K562 (cell line): ENCODE measurements around the gene GSDME. TPM values are rescaled to one million over a fixed set of nuclear protein-coding genes. Genes with fewer than 3 reads are reported as not detected.
A peak's percentile ranks its signal among the peaks of the same experiment; 100 is the strongest.

ENCODE experiments used
- CC2D1A ChIP-seq: fragments of 450-650 bp; IDR thresholded peaks from 2 replicates; pipeline ENCODE4 v1.6.1; 2017; ENCODE audit warnings: mild to moderate bottlenecking
- CTBP1 ChIP-seq: fragments of 450-650 bp; IDR thresholded peaks from 2 replicates; pipeline ENCODE4 v1.6.1; 2016; ENCODE audit warnings: borderline replicate concordance
- DDX20 ChIP-seq: fragments of 450-650 bp; IDR thresholded peaks from 2 replicates; pipeline ENCODE4 v1.6.1; 2016; ENCODE audit warnings: missing genetic modification characterization, low read depth, mild to moderate bottlenecking, missing compliant biosample characterization, moderate library complexity
- GABPB2 ChIP-seq: fragments of 250-450 bp; sonication (Bioruptor Pico); conservative IDR thresholded peaks from 2 replicates; pipeline ENCODE4 v1.5.1; 2021; ENCODE audit warnings: mild to moderate bottlenecking
- JUND ChIP-seq, 2 experiments: IDR thresholded peaks; 2 replicates in 1 of 2; 3 replicates in 1 of 2; pipeline ENCODE4 v1.6.1; 2011; ENCODE audit warnings: borderline replicate concordance in 2 of 2, low read depth in 2 of 2, low read length in 2 of 2, improper control_type of control experiment in 1 of 2, missing biosample characterization in 1 of 2, missing genetic modification characterization in 1 of 2, missing genetic modification reagents in 1 of 2
- MCM2 ChIP-seq: fragments of 450-650 bp; IDR thresholded peaks from 2 replicates; pipeline ENCODE4 v1.6.1; 2017; ENCODE audit warnings: low read depth, mild to moderate bottlenecking
- MYC ChIP-seq, 2 experiments: fragments of 250-450 bp in 1 of 2; sonication (Bioruptor Pico) in 1 of 2; IDR thresholded peaks; 2 replicates each; pipeline versions ENCODE4 v1.5.1 to v1.6.1; 2012 to 2021; ENCODE audit warnings: low read depth in 2 of 2, borderline replicate concordance in 1 of 2, improper control_type of control experiment in 1 of 2, low read length in 1 of 2, mild to moderate bottlenecking in 1 of 2, moderate library complexity in 1 of 2
- NFXL1 ChIP-seq: fragments of 450-650 bp; formaldehyde crosslinking; IDR thresholded peaks from 2 replicates; pipeline ENCODE4 v1.4.0; 2021; ENCODE audit warnings: mild to moderate bottlenecking
- RBFOX2 ChIP-seq: fragments of 200-400 bp; formaldehyde crosslinking; IDR thresholded peaks from 2 replicates; pipeline ENCODE4 v1.6.1; 2017; ENCODE audit warnings: low read depth, mild to moderate bottlenecking, low read length, moderate library complexity
- TEAD4 ChIP-seq, 2 experiments: sonication (generic) in 1 of 2; formaldehyde crosslinking in 1 of 2; IDR thresholded peaks; 2 replicates each; pipeline versions ENCODE4 v1.6.1 to v1.8.0; 2012 to 2022; ENCODE audit warnings: borderline replicate concordance in 1 of 2, inconsistent platforms in 1 of 2, low read length in 1 of 2, mild to moderate bottlenecking in 1 of 2, missing genetic modification reagents in 1 of 2
- ZC3H8 ChIP-seq: fragments of 450-650 bp; IDR thresholded peaks from 2 replicates; pipeline ENCODE4 v1.6.1; 2017
- ZNF197 ChIP-seq: fragments of 200-800 bp; sonication (Bioruptor generic); IDR thresholded peaks from 2 replicates; pipeline ENCODE4 v1.6.1; 2016; ENCODE audit warnings: low read depth, missing genetic modification characterization, missing compliant biosample characterization
- polyA plus RNA-seq, 8 experiments: library from polyadenylated mRNA; depleted of rRNA in 4 of 8; stranded (reverse) in 5 of 8; unstranded in 3 of 8; fragments of >200 nt; fragmentation: Nextera tagmentation in 2 of 8; fragmentation: Illumina TruSeq in 1 of 8; extraction: Ambion mirVana in 2 of 8; extraction: Trizol in 1 of 8; gene quantifications; 2 replicates each; pipeline versions ENCODE4 v1.2.1 to v1.2.3, GENCODE V29; 2011 to 2014; ENCODE audit warnings: inconsistent platforms in 1 of 8, missing spikeins in 1 of 8
- total RNA-seq, 7 experiments: library from RNA; depleted of rRNA in 6 of 7; stranded (reverse); fragments of >200 nt in 6 of 7; fragmentation: Illumina TruSeq in 2 of 7; extraction: Trizol in 2 of 7; gene quantifications; 2 replicates each; pipeline versions ENCODE4 v1.2.1 to v1.2.3, GENCODE V29; 2011 to 2021; ENCODE audit warnings: low replicate concordance in 1 of 7
- TF ChIP-seq, protein P1 (sequence below): fragments of 450-650 bp; IDR thresholded peaks from one replicate; pipeline ENCODE4 v1.6.1; 2018; ENCODE audit warnings: mild to moderate bottlenecking, moderate library complexity; ENCODE audit not compliant: partially characterized antibody
- TF ChIP-seq, protein P2 (sequence below): fragments of 450-650 bp; formaldehyde crosslinking; IDR thresholded peaks from 2 replicates; pipeline ENCODE4 v1.4.0; 2022; ENCODE audit warnings: missing genetic modification characterization
- TF ChIP-seq, protein P3 (sequence below): fragments of 450-650 bp; IDR thresholded peaks from 2 replicates; pipeline ENCODE4 v1.6.1; 2014; ENCODE audit warnings: low read depth, mild to moderate bottlenecking, moderate library complexity, borderline replicate concordance
- TF ChIP-seq, protein P4 (sequence below): fragments of 250-450 bp; sonication (Bioruptor Pico); IDR thresholded peaks from 2 replicates; pipeline ENCODE4 v1.9.0; 2021; ENCODE audit warnings: mild to moderate bottlenecking
- TF ChIP-seq, protein P5 (sequence below): fragments of 450-650 bp; IDR thresholded peaks from 2 replicates; pipeline ENCODE4 v1.6.1; 2017; ENCODE audit warnings: mild to moderate bottlenecking, moderate library complexity
- TF ChIP-seq, protein P6 (sequence below): fragments of 450-650 bp; formaldehyde crosslinking; IDR thresholded peaks from 2 replicates; pipeline ENCODE4 v1.4.0; 2022; ENCODE audit warnings: mild to moderate bottlenecking, moderate library complexity

GSDME gene
- total and polyA plus RNA-seq, 9 of the 15 experiments (the other 6 are each of a cell fraction or from before 2014, with no cell fraction given) = 0.37 to 1.9 (median 0.62) TPM

DNA sequence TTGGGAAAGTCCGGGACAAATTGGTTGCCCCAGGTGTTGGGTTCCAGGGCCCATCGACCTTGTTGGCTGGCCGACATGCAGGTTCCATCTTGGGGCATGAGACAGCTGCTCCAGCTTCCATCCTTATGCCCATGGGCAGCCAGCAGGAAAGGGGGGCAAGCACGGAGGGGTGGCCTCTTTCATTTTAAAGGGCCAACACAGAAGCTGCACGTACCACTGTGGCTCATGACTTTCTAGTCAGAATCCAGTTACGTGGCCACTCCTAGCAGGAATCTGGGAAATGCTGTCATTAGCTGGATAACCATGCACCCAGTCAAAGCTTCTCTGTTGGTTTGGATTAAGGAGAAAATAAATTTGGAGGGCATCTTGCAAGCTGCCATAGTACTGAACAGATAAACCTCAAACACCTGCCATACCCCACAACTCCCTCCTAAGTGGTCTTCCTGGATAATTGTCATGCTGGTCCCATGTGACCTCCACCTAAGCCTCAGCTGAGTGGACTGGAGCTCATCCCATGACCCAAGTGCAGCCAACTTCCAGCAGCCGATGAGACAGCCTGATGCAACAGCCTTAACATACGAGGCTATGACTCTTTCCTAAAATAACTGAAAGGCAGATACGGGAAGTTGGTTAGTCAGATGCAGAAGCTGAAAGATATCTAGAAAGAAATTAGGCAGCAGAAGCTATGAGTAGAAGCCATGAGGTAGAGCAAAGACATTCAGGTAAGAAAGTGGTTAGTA is 21.4 kb upstream of the GSDME start (continued):
- TF ChIP-seq, protein P1, sequence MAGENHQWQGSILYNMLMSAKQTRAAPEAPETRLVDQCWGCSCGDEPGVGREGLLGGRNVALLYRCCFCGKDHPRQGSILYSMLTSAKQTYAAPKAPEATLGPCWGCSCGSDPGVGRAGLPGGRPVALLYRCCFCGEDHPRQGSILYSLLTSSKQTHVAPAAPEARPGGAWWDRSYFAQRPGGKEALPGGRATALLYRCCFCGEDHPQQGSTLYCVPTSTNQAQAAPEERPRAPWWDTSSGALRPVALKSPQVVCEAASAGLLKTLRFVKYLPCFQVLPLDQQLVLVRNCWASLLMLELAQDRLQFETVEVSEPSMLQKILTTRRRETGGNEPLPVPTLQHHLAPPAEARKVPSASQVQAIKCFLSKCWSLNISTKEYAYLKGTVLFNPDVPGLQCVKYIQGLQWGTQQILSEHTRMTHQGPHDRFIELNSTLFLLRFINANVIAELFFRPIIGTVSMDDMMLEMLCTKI = no peak
- TF ChIP-seq CTBP1 (peak; percentile 79; the same call in 1 of the 2 replicates), CC2D1A (no peak), GABPB2 (CRISPR knock-in tag) (no peak), ZNF197 (CRISPR knock-in tag) (peak; percentile 86), MCM2 (no peak), MYC (IDR thresholded peaks at IDR 0.05; ENCODE audit: low read depth, low read length) (peak; percentile 59), MYC (CRISPR knock-in tag; IDR thresholded peaks at IDR 0.05; ENCODE audit: borderline replicate concordance, low read depth) (peak; percentile 90; the same call in 1 of the 2 replicates), RBFOX2 (peak; percentile 60), JUND (IDR thresholded peaks at IDR 0.05; ENCODE audit: borderline replicate concordance, low read depth, low read length) (peak; percentile 91), JUND (tag; IDR thresholded peaks at IDR 0.05; ENCODE audit: borderline replicate concordance, low read depth, low read length) (peak; percentile 81; the same call in 1 of the 3 replicates), DDX20 (peak; percentile 82), TEAD4 (IDR thresholded peaks at IDR 0.05; ENCODE audit: low read length) (peak; percentile 50; the same call in 1 of the 2 replicates), TEAD4 (CRISPR knock-in tag; IDR thresholded peaks at IDR 0.05; ENCODE audit: borderline replicate concordance) (no peak), NFXL1 (CRISPR knock-in tag) (peak; percentile 90; the same call in 1 of the 2 replicates), ZC3H8 (no peak)
- TF ChIP-seq, protein P2, sequence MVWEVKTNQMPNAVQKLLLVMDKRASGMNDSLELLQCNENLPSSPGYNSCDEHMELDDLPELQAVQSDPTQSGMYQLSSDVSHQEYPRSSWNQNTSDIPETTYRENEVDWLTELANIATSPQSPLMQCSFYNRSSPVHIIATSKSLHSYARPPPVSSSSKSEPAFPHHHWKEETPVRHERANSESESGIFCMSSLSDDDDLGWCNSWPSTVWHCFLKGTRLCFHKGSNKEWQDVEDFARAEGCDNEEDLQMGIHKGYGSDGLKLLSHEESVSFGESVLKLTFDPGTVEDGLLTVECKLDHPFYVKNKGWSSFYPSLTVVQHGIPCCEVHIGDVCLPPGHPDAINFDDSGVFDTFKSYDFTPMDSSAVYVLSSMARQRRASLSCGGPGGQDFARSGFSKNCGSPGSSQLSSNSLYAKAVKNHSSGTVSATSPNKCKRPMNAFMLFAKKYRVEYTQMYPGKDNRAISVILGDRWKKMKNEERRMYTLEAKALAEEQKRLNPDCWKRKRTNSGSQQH (CRISPR knock-in tag) = 0 out of 2 replicates have a peak, but pooled peaks have one; percentile 41
- TF ChIP-seq, protein P3, sequence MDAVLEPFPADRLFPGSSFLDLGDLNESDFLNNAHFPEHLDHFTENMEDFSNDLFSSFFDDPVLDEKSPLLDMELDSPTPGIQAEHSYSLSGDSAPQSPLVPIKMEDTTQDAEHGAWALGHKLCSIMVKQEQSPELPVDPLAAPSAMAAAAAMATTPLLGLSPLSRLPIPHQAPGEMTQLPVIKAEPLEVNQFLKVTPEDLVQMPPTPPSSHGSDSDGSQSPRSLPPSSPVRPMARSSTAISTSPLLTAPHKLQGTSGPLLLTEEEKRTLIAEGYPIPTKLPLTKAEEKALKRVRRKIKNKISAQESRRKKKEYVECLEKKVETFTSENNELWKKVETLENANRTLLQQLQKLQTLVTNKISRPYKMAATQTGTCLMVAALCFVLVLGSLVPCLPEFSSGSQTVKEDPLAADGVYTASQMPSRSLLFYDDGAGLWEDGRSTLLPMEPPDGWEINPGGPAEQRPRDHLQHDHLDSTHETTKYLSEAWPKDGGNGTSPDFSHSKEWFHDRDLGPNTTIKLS = 0 out of 2 replicates have a peak, but pooled peaks have one; percentile 37
- TF ChIP-seq, protein P4, sequence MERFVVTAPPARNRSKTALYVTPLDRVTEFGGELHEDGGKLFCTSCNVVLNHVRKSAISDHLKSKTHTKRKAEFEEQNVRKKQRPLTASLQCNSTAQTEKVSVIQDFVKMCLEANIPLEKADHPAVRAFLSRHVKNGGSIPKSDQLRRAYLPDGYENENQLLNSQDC (CRISPR knock-in tag) = no peak
- TF ChIP-seq, protein P5, sequence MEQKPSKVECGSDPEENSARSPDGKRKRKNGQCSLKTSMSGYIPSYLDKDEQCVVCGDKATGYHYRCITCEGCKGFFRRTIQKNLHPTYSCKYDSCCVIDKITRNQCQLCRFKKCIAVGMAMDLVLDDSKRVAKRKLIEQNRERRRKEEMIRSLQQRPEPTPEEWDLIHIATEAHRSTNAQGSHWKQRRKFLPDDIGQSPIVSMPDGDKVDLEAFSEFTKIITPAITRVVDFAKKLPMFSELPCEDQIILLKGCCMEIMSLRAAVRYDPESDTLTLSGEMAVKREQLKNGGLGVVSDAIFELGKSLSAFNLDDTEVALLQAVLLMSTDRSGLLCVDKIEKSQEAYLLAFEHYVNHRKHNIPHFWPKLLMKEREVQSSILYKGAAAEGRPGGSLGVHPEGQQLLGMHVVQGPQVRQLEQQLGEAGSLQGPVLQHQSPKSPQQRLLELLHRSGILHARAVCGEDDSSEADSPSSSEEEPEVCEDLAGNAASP = no peak
- TF ChIP-seq, protein P6, sequence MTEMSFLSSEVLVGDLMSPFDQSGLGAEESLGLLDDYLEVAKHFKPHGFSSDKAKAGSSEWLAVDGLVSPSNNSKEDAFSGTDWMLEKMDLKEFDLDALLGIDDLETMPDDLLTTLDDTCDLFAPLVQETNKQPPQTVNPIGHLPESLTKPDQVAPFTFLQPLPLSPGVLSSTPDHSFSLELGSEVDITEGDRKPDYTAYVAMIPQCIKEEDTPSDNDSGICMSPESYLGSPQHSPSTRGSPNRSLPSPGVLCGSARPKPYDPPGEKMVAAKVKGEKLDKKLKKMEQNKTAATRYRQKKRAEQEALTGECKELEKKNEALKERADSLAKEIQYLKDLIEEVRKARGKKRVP (CRISPR knock-in tag) = peak; percentile 99
